Measurements from ENCODE around the gene MAP3K5. TPM values are rescaled to one million over a fixed set of nuclear protein-coding genes. Genes with fewer than 3 reads are reported as not detected.

Gene MAP3K5
- total RNA-seq, 6 donors from 2014 or later: 26.4 to 45.1 (median 41.8) TPM

- no peak for ATAC-seq (ENCODE audit: low FRiP score in 2 of 2)
Measured at GRCh38 chr6:136738692-136739057, 53.6 kb downstream of the MAP3K5 start.

GRCh38 chr6:136737871-136738691 is 54.2 kb downstream of the MAP3K5 start:
- no peak overlapping the region for H3K4me3 ChIP-seq

More at GRCh38 chr6:136738692-136739057, 53.6 kb downstream of the MAP3K5 start:
- Histone ChIP-seq H3K9me3 (no peaks in the 10 kb centered on the region), H3K4me3 (no peak overlapping the region), H3K36me3 (no peaks in the 10 kb centered on the region), H3K27me3 (no peaks in the 10 kb centered on the region), H3K4me1 (peaks cover 17 to 27% (median 21%) of the 10 kb centered on the region in 4 donors), H3K27ac (peak overlapping the region; percentile 57 to 76 (median 64))
- TF ChIP-seq EP300 (IDR thresholded peaks at IDR 0.05) (no peak), CTCF (IDR thresholded peaks at IDR 0.05) (no peak)
- DNase-seq: no peak
- 81 to 91% methylated on average over 5 to 6 of the region's 6 CpGs for WGBS, 2 donors

GRCh38 chr6:136737374-136737844 is 54.9 kb downstream of the MAP3K5 start:
- ATAC-seq (ENCODE audit: low FRiP score in 2 of 2) (no peak), DNase-seq (no peak)
- Histone ChIP-seq H3K4me3 (no peak overlapping the region), H3K9me3 (no peaks in the 10 kb centered on the region), H3K36me3 (no peaks in the 10 kb centered on the region), H3K27me3 (no peaks in the 10 kb centered on the region), H3K4me1 (peaks cover 17 to 27% (median 21%) of the 10 kb centered on the region in 4 donors), H3K27ac (peak overlapping the region; percentile 31 to 75 (median 64))
- 90 to 97% methylated on average over 5 of the region's 5 CpGs for WGBS, 2 donors
- TF ChIP-seq POLR2AphosphoS5 (IDR thresholded peaks at IDR 0.05): no peak
- no peak for TF ChIP-seq POLR2A (IDR thresholded peaks at IDR 0.05)
- no peak for TF ChIP-seq EP300 (IDR thresholded peaks at IDR 0.05)
- no peak for TF ChIP-seq CTCF (IDR thresholded peaks at IDR 0.05)

More at GRCh38 chr6:136737871-136738691, 54.2 kb downstream of the MAP3K5 start:
- TF ChIP-seq POLR2A (IDR thresholded peaks at IDR 0.05) (no peak), POLR2AphosphoS5 (IDR thresholded peaks at IDR 0.05) (peak; percentile 42 to 57), CTCF (IDR thresholded peaks at IDR 0.05) (no peak), EP300 (IDR thresholded peaks at IDR 0.05) (peak in 2 of 4 donors; percentile 33 to 50)
- Histone ChIP-seq H3K9me3 (no peaks in the 10 kb centered on the region), H3K27me3 (no peaks in the 10 kb centered on the region), H3K4me1 (peaks cover 17 to 27% (median 21%) of the 10 kb centered on the region in 4 donors), H3K27ac (peak overlapping the region; percentile 60 to 76 (median 64)), H3K36me3 (no peaks in the 10 kb centered on the region)
- ATAC-seq (ENCODE audit: low FRiP score in 2 of 2): peak in 1 of 2 donors; percentile 82
- DNase-seq: peak in 1 of 2 donors; percentile 34
- 46% methylated on average over 9 of the region's 9 CpGs for WGBS, 2 donors

GRCh38 chr6:136736281-136736960 is 55.9 kb downstream of the MAP3K5 start:
- H3K4me1 ChIP-seq: peaks cover 17 to 27% (median 21%) of the 10 kb centered on the region in 4 donors
- WGBS, 2 donors: 89 to 94% methylated on average over 5 of the region's 5 CpGs
- TF ChIP-seq CTCF (IDR thresholded peaks at IDR 0.05) (no peak), EP300 (IDR thresholded peaks at IDR 0.05) (no peak), POLR2AphosphoS5 (IDR thresholded peaks at IDR 0.05) (no peak), POLR2A (IDR thresholded peaks at IDR 0.05) (no peak)
- no peaks in the 10 kb centered on the region for H3K27me3 ChIP-seq
- no peak for DNase-seq
- no peak overlapping the region for H3K4me3 ChIP-seq
- H3K36me3 ChIP-seq: no peaks in the 10 kb centered on the region
- no peak for ATAC-seq (ENCODE audit: low FRiP score in 2 of 2)
- peak overlapping the region in 1 of 4 donors; percentile 31 for H3K27ac ChIP-seq
- no peaks in the 10 kb centered on the region for H3K9me3 ChIP-seq
